ENCODE measurements around the gene REM1. TPM values are rescaled to one million over a fixed set of nuclear protein-coding genes. Genes with fewer than 3 reads are reported as not detected.

REM1 gene
- total and polyA plus RNA-seq, 2 experiments from 2014 or later = 0.28 TPM; not detected in 1

- Mint-ChIP-seq H3K36me3 (ENCODE audit: low read depth) (peaks cover 27% of the 10 kb centered on the region), H3K9me3 (peaks cover 67% of the 10 kb centered on the region), H3K4me1 (no peaks in the 10 kb centered on the region; the same call in 1 of the 3 replicates), H3K4me3 (no peak overlapping the region), H3K27me3 (ENCODE audit: insufficient read depth, low read depth, poor library complexity) (peaks cover 46% of the 10 kb centered on the region), H3K27ac (no peak overlapping the region)
- H3K27me3 ChIP-seq (ENCODE audit: insufficient read depth) = peaks cover 53% of the 10 kb centered on the region
- no peaks in the 10 kb centered on the region for H3K9me2 ChIP-seq (ENCODE audit: insufficient read depth)
- TF ChIP-seq NANOG (IDR thresholded peaks at IDR 0.05; ENCODE audit: borderline replicate concordance) = no peak
- TF ChIP-seq ZNF114 (CRISPR knock-in tag; IDR thresholded peaks at IDR 0.05) = no peak
- no peak for TF ChIP-seq EZH2 (IDR thresholded peaks at IDR 0.05; ENCODE audit: low read depth, unreplicated experiment)
- TF ChIP-seq REST (IDR thresholded peaks at IDR 0.05; ENCODE audit: unreplicated experiment) = no peak
- no peak for TF ChIP-seq ZNF331 (CRISPR knock-in tag; IDR thresholded peaks at IDR 0.05; ENCODE audit: low read depth)
- TF ChIP-seq EZH2phosphoT487 (IDR thresholded peaks at IDR 0.05; ENCODE audit: unreplicated experiment) = no peak
- no peak for TF ChIP-seq STAT1 (IDR thresholded peaks at IDR 0.05; ENCODE audit: unreplicated experiment)
- TF ChIP-seq CTCF (conservative IDR thresholded peaks at IDR 0.05; ENCODE audit: low read depth in 2 of 2) = no peak
- no peak for TF ChIP-seq POLR2AphosphoS5 (IDR thresholded peaks at IDR 0.05; ENCODE audit: low read depth)
- no peak for TF ChIP-seq CREB1 (CRISPR knock-in tag; IDR thresholded peaks at IDR 0.05; ENCODE audit: low read depth)
- TF ChIP-seq ZNF462 (CRISPR knock-in tag; IDR thresholded peaks at IDR 0.05) = no peak
- TF ChIP-seq ETS1 (IDR thresholded peaks at IDR 0.05) = no peak
- H3K4me1 ChIP-seq (ENCODE audit: insufficient read depth) = peaks cover 12% of the 10 kb centered on the region
- no peak overlapping the region for H3K4me3 ChIP-seq
- H2AFZ ChIP-seq = no peak overlapping the region
- ATAC-seq (no peak), DNase-seq (ENCODE audit: low spot score) (no peak)
- H4K20me1 ChIP-seq (replicated peaks; ENCODE audit: insufficient read depth) = no peaks in the 10 kb centered on the region
- H3F3A ChIP-seq (replicated peaks; ENCODE audit: low read depth) = 0 out of 2 replicates have a peak, but pooled peaks cover 7% of the 10 kb centered on the region
- H3K79me2 ChIP-seq (replicated peaks; ENCODE audit: insufficient read depth) = no peaks in the 10 kb centered on the region
- no peak overlapping the region for H3K4me2 ChIP-seq
- H3K27ac ChIP-seq (ENCODE audit: low read depth) = no peak overlapping the region
- H3K36me3 ChIP-seq (ENCODE audit: insufficient read depth) = 0 out of 2 replicates have a peak, but pooled peaks cover 4% of the 10 kb centered on the region
Observed at GRCh38 chr20:31472395-31473330, 2.4 kb upstream of the REM1 start.

All from GM23338 (cell line).